ENCODE results near the gene ENOX1.

- TF ChIP-seq, protein P1, sequence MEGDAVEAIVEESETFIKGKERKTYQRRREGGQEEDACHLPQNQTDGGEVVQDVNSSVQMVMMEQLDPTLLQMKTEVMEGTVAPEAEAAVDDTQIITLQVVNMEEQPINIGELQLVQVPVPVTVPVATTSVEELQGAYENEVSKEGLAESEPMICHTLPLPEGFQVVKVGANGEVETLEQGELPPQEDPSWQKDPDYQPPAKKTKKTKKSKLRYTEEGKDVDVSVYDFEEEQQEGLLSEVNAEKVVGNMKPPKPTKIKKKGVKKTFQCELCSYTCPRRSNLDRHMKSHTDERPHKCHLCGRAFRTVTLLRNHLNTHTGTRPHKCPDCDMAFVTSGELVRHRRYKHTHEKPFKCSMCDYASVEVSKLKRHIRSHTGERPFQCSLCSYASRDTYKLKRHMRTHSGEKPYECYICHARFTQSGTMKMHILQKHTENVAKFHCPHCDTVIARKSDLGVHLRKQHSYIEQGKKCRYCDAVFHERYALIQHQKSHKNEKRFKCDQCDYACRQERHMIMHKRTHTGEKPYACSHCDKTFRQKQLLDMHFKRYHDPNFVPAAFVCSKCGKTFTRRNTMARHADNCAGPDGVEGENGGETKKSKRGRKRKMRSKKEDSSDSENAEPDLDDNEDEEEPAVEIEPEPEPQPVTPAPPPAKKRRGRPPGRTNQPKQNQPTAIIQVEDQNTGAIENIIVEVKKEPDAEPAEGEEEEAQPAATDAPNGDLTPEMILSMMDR (conservative IDR thresholded peaks at IDR 0.05): no peak
- no peak for TF ChIP-seq EZH2 (IDR thresholded peaks at IDR 0.05; ENCODE audit: low read depth)
Measured at GRCh38 chr13:43694146-43694664, 92.6 kb downstream of the ENOX1 start.
